OCI-LY7 (cell line): ENCODE data around the gene CCDC169.

Experiments
- CTCF ChIP-seq: fragments of 200-600 bp; sonication (generic); conservative IDR thresholded peaks from 2 replicates; pipeline ENCODE4 v1.5.1; 2014; ENCODE audit warnings: mild to moderate bottlenecking, antibody characterized with exemption, low read length, moderate library complexity, mixed read lengths
- EZH2phosphoT487 ChIP-seq: fragments of 200-600 bp; sonication (generic); IDR thresholded peaks from 2 replicates; pipeline ENCODE4 v1.6.1; 2018; ENCODE audit warnings: low read depth, borderline replicate concordance, mild to moderate bottlenecking, mixed run types, antibody characterized with exemption, low read length, moderate library complexity, mixed read lengths

GRCh38 chr13:36259361-36260137 is 38.1 kb downstream of the CCDC169 start:
- no peak for TF ChIP-seq CTCF
- no peak for TF ChIP-seq EZH2phosphoT487
